ENCODE measurements around the gene PCDH15.
"Not testable (repeated sequence)": the region's sequence is repeated elsewhere in the genome, so short reads cannot be mapped to it uniquely, and the experiment has no call there.

Gene PCDH15

GRCh38 chr10:54477738-54478137 lies 323.3 kb downstream of the PCDH15 start:
- Histone ChIP-seq H3K4me1 (ENCODE audit: control insufficient read depth, insufficient read depth, low read length) (no peaks in the 10 kb centered on the region), H3K9ac (ENCODE audit: low read depth, low read length) (no peak overlapping the region), H3K4me2 (ENCODE audit: low read length) (no peak overlapping the region), H3K27me3 (ENCODE audit: control insufficient read depth, insufficient read depth, low read length) (no peaks in the 10 kb centered on the region), H3K4me3 (ENCODE audit: low read length) (no peak overlapping the region), H3K36me3 (ENCODE audit: insufficient read depth, low read length) (no peaks in the 10 kb centered on the region), H3K9me3 (replicated peaks; ENCODE audit: low read length) (no peaks in the 10 kb centered on the region)

- peaks cover 9% of the 10 kb centered on the region for H3K9me3 ChIP-seq (replicated peaks; ENCODE audit: low read length)
- H3K4me2 ChIP-seq (ENCODE audit: low read length) = no peak overlapping the region
- no peak overlapping the region for H3K4me3 ChIP-seq (ENCODE audit: low read length)
These were observed 330.8 kb downstream of the PCDH15 start for GRCh38 chr10:54470324-54470631.

GRCh38 chr10:54469587-54470323 lies 331.3 kb downstream of the PCDH15 start:
- no peaks in the 10 kb centered on the region for H3K27me3 ChIP-seq (ENCODE audit: control insufficient read depth, insufficient read depth, low read length)
- H3K9me3 ChIP-seq (replicated peaks; ENCODE audit: low read length) = peaks cover 9% of the 10 kb centered on the region
- H3K9ac ChIP-seq (ENCODE audit: low read depth, low read length) = no peak overlapping the region
- H3K4me2 ChIP-seq (ENCODE audit: low read length) = no peak overlapping the region
- H3K4me3 ChIP-seq (ENCODE audit: low read length) = no peak overlapping the region
- no peaks in the 10 kb centered on the region for H3K36me3 ChIP-seq (ENCODE audit: insufficient read depth, low read length)
- H3K4me1 ChIP-seq (ENCODE audit: control insufficient read depth, insufficient read depth, low read length) = no peaks in the 10 kb centered on the region

More at GRCh38 chr10:54470324-54470631, 330.8 kb downstream of the PCDH15 start:
- H3K36me3 ChIP-seq (ENCODE audit: insufficient read depth, low read length) = no peaks in the 10 kb centered on the region
- H3K9ac ChIP-seq (ENCODE audit: low read depth, low read length) = no peak overlapping the region
- no peaks in the 10 kb centered on the region for H3K4me1 ChIP-seq (ENCODE audit: control insufficient read depth, insufficient read depth, low read length)
- no peaks in the 10 kb centered on the region for H3K27me3 ChIP-seq (ENCODE audit: control insufficient read depth, insufficient read depth, low read length)

- Histone ChIP-seq H3K9me3 (replicated peaks; ENCODE audit: low read length) (peaks cover 2% of the 10 kb centered on the region), H3K4me1 (ENCODE audit: control insufficient read depth, insufficient read depth, low read length) (no peaks in the 10 kb centered on the region)
These were observed 346.8 kb downstream of the PCDH15 start for GRCh38 chr10:54454271-54454670.

GRCh38 chr10:54449056-54449455 lies 352.0 kb downstream of the PCDH15 start:
- no peak overlapping the region for H3K4me3 ChIP-seq (ENCODE audit: low read length)
- H3K4me1 ChIP-seq (ENCODE audit: control insufficient read depth, insufficient read depth, low read length) = no peaks in the 10 kb centered on the region
- H3K9me3 ChIP-seq (replicated peaks; ENCODE audit: low read length) = no peaks in the 10 kb centered on the region
- no peak overlapping the region for H3K9ac ChIP-seq (ENCODE audit: low read depth, low read length)
- H3K27me3 ChIP-seq (ENCODE audit: control insufficient read depth, insufficient read depth, low read length) = no peaks in the 10 kb centered on the region
- no peak overlapping the region for H3K4me2 ChIP-seq (ENCODE audit: low read length)
- H3K36me3 ChIP-seq (ENCODE audit: insufficient read depth, low read length) = no peaks in the 10 kb centered on the region

More at GRCh38 chr10:54454271-54454670, 346.8 kb downstream of the PCDH15 start:
- Histone ChIP-seq H3K9ac (ENCODE audit: low read depth, low read length) (no peak overlapping the region), H3K4me2 (ENCODE audit: low read length) (no peak overlapping the region), H3K36me3 (ENCODE audit: insufficient read depth, low read length) (no peaks in the 10 kb centered on the region), H3K4me3 (ENCODE audit: low read length) (no peak overlapping the region), H3K27me3 (ENCODE audit: control insufficient read depth, insufficient read depth, low read length) (no peaks in the 10 kb centered on the region)

- H3K9ac ChIP-seq (ENCODE audit: low read depth, low read length) = no peak overlapping the region
- H3K9me3 ChIP-seq (replicated peaks; ENCODE audit: low read length) = no peaks in the 10 kb centered on the region
- H3K36me3 ChIP-seq (ENCODE audit: insufficient read depth, low read length) = no peaks in the 10 kb centered on the region
- H3K4me2 ChIP-seq (ENCODE audit: low read length) = no peak overlapping the region
- no peaks in the 10 kb centered on the region for H3K4me1 ChIP-seq (ENCODE audit: control insufficient read depth, insufficient read depth, low read length)
- H3K4me3 ChIP-seq (ENCODE audit: low read length) = no peak overlapping the region
- H3K27me3 ChIP-seq (ENCODE audit: control insufficient read depth, insufficient read depth, low read length) = no peaks in the 10 kb centered on the region
These were observed 356.9 kb downstream of the PCDH15 start for GRCh38 chr10:54444170-54444569.

GRCh38 chr10:54441275-54441674 lies 359.8 kb downstream of the PCDH15 start:
- H3K4me1 ChIP-seq (ENCODE audit: control insufficient read depth, insufficient read depth, low read length) = no peaks in the 10 kb centered on the region
- H3K27me3 ChIP-seq (ENCODE audit: control insufficient read depth, insufficient read depth, low read length) = no peaks in the 10 kb centered on the region
- no peak overlapping the region for H3K9ac ChIP-seq (ENCODE audit: low read depth, low read length)
- H3K4me2 ChIP-seq (ENCODE audit: low read length) = no peak overlapping the region
- H3K9me3 ChIP-seq (replicated peaks; ENCODE audit: low read length) = no peaks in the 10 kb centered on the region
- no peaks in the 10 kb centered on the region for H3K36me3 ChIP-seq (ENCODE audit: insufficient read depth, low read length)
- H3K4me3 ChIP-seq (ENCODE audit: low read length) = no peak overlapping the region

GRCh38 chr10:54434782-54435181 lies 366.2 kb downstream of the PCDH15 start:
- H3K4me3 ChIP-seq (ENCODE audit: low read length) = no peak overlapping the region
- H3K27me3 ChIP-seq (ENCODE audit: control insufficient read depth, insufficient read depth, low read length) = no peaks in the 10 kb centered on the region
- H3K36me3 ChIP-seq (ENCODE audit: insufficient read depth, low read length) = no peaks in the 10 kb centered on the region
- H3K4me2 ChIP-seq (ENCODE audit: low read length) = no peak overlapping the region
- H3K9ac ChIP-seq (ENCODE audit: low read depth, low read length) = no peak overlapping the region
- H3K4me1 ChIP-seq (ENCODE audit: control insufficient read depth, insufficient read depth, low read length) = no peaks in the 10 kb centered on the region
- no peaks in the 10 kb centered on the region for H3K9me3 ChIP-seq (replicated peaks; ENCODE audit: low read length)

- no peak overlapping the region for H3K4me2 ChIP-seq (ENCODE audit: low read length)
- no peaks in the 10 kb centered on the region for H3K9me3 ChIP-seq (replicated peaks; ENCODE audit: low read length)
- no peaks in the 10 kb centered on the region for H3K27me3 ChIP-seq (ENCODE audit: control insufficient read depth, insufficient read depth, low read length)
- no peak overlapping the region for H3K4me3 ChIP-seq (ENCODE audit: low read length)
- no peaks in the 10 kb centered on the region for H3K36me3 ChIP-seq (ENCODE audit: insufficient read depth, low read length)
- no peak overlapping the region for H3K9ac ChIP-seq (ENCODE audit: low read depth, low read length)
- H3K4me1 ChIP-seq (ENCODE audit: control insufficient read depth, insufficient read depth, low read length) = no peaks in the 10 kb centered on the region
These were observed 385.5 kb downstream of the PCDH15 start for GRCh38 chr10:54415483-54415882.

GRCh38 chr10:54402576-54402975 lies 398.5 kb downstream of the PCDH15 start:
- no peaks in the 10 kb centered on the region for H3K9me3 ChIP-seq (replicated peaks; ENCODE audit: low read length)
- H3K36me3 ChIP-seq (ENCODE audit: insufficient read depth, low read length) = no peaks in the 10 kb centered on the region
- no peak overlapping the region for H3K4me3 ChIP-seq (ENCODE audit: low read length)

GRCh38 chr10:54396031-54396430 lies 405.0 kb downstream of the PCDH15 start:
- Histone ChIP-seq H3K4me1 (ENCODE audit: control insufficient read depth, insufficient read depth, low read length) (no peaks in the 10 kb centered on the region), H3K36me3 (ENCODE audit: insufficient read depth, low read length) (no peaks in the 10 kb centered on the region), H3K27me3 (ENCODE audit: control insufficient read depth, insufficient read depth, low read length) (no peaks in the 10 kb centered on the region), H3K9ac (ENCODE audit: low read depth, low read length) (no peak overlapping the region), H3K9me3 (replicated peaks; ENCODE audit: low read length) (no peaks in the 10 kb centered on the region), H3K4me3 (ENCODE audit: low read length) (no peak overlapping the region), H3K4me2 (ENCODE audit: low read length) (no peak overlapping the region)

More at GRCh38 chr10:54402576-54402975, 398.5 kb downstream of the PCDH15 start:
- H3K9ac ChIP-seq (ENCODE audit: low read depth, low read length) = no peak overlapping the region
- no peak overlapping the region for H3K4me2 ChIP-seq (ENCODE audit: low read length)
- H3K27me3 ChIP-seq (ENCODE audit: control insufficient read depth, insufficient read depth, low read length) = no peaks in the 10 kb centered on the region
- no peaks in the 10 kb centered on the region for H3K4me1 ChIP-seq (ENCODE audit: control insufficient read depth, insufficient read depth, low read length)

GRCh38 chr10:54394598-54394997 lies 406.4 kb downstream of the PCDH15 start:
- not testable (repeated sequence) for H3K4me3 ChIP-seq (ENCODE audit: low read length); H3K27me3 ChIP-seq (ENCODE audit: control insufficient read depth, insufficient read depth, low read length); H3K4me1 ChIP-seq (ENCODE audit: control insufficient read depth, insufficient read depth, low read length); H3K4me2 ChIP-seq (ENCODE audit: low read length); H3K36me3 ChIP-seq (ENCODE audit: insufficient read depth, low read length); H3K9ac ChIP-seq (ENCODE audit: low read depth, low read length); H3K9me3 ChIP-seq (replicated peaks; ENCODE audit: low read length)

Data from skeletal muscle satellite cell (primary cell).